Measurements from ENCODE around the gene CCR3. TPM values are rescaled to one million over a fixed set of nuclear protein-coding genes. Genes with fewer than 3 reads are reported as not detected.

The CCR3 gene
- total RNA-seq, 1 donor, result not detected

- DNase-seq (ENCODE audit: low read depth), result no peak
- H3K4me3 ChIP-seq (ENCODE audit: low read depth, low read length), result no peak overlapping the region
- TF ChIP-seq CTCF (IDR thresholded peaks at IDR 0.05; ENCODE audit: insufficient read depth, low read depth, low read length), result no peak
Observed at GRCh38 chr3:46269556-46269955, 27.3 kb downstream of the CCR3 start.

- TF ChIP-seq CTCF (IDR thresholded peaks at IDR 0.05; ENCODE audit: insufficient read depth, low read depth, low read length), result no peak
- DNase-seq (ENCODE audit: low read depth), result no peak
- no peak overlapping the region for H3K4me3 ChIP-seq (ENCODE audit: low read depth, low read length)
Observed at GRCh38 chr3:46270474-46270873, 28.2 kb downstream of the CCR3 start.

GRCh38 chr3:46271209-46271745, 29.0 kb downstream of the CCR3 start:
- TF ChIP-seq CTCF (IDR thresholded peaks at IDR 0.05; ENCODE audit: insufficient read depth, low read depth, low read length), result no peak
- DNase-seq (ENCODE audit: low read depth), result no peak
- no peak overlapping the region for H3K4me3 ChIP-seq (ENCODE audit: low read depth, low read length)

GRCh38 chr3:46272028-46272451, 29.8 kb downstream of the CCR3 start:
- no peak overlapping the region for H3K4me3 ChIP-seq (ENCODE audit: low read depth, low read length)
- DNase-seq (ENCODE audit: low read depth), result no peak
- TF ChIP-seq CTCF (IDR thresholded peaks at IDR 0.05; ENCODE audit: insufficient read depth, low read depth, low read length), result no peak

GRCh38 chr3:46276497-46277099, 34.3 kb downstream of the CCR3 start:
- peak; percentile 67 for TF ChIP-seq CTCF (IDR thresholded peaks at IDR 0.05; ENCODE audit: insufficient read depth, low read depth, low read length)
- H3K4me3 ChIP-seq (ENCODE audit: low read depth, low read length), result no peak overlapping the region
- peak; percentile 24 for DNase-seq (ENCODE audit: low read depth)

- no peak overlapping the region for H3K4me3 ChIP-seq (ENCODE audit: low read depth, low read length)
- DNase-seq (ENCODE audit: low read depth), result no peak
- TF ChIP-seq CTCF (IDR thresholded peaks at IDR 0.05; ENCODE audit: insufficient read depth, low read depth, low read length), result no peak
Observed at GRCh38 chr3:46277476-46277875, 35.2 kb downstream of the CCR3 start.

Measured in fibroblast of villous mesenchyme (primary cell).